Testis (tissue), 2 donors: Measurements from ENCODE around the gene UBE2G1.

Experiments
- POLR2A ChIP-seq: fragments of 450-650 bp; IDR thresholded peaks from one replicate; pipeline ENCODE4 v1.6.1; 2017; ENCODE audit warnings: antibody characterized with exemption, mild to moderate bottlenecking, moderate library complexity
- TF ChIP-seq, protein P1 (sequence below), 3 experiments: fragments of 450-650 bp in 2 of 3; fragments of 200-600 bp in 1 of 3; sonication (generic) in 1 of 3; IDR thresholded peaks; one replicate each; pipeline ENCODE4 v1.5.1; 2016 to 2019; ENCODE audit warnings: antibody characterized with exemption in 3 of 3, mild to moderate bottlenecking in 2 of 3, moderate library complexity in 1 of 3

- TF ChIP-seq POLR2A, result no peak
- TF ChIP-seq, protein P1, sequence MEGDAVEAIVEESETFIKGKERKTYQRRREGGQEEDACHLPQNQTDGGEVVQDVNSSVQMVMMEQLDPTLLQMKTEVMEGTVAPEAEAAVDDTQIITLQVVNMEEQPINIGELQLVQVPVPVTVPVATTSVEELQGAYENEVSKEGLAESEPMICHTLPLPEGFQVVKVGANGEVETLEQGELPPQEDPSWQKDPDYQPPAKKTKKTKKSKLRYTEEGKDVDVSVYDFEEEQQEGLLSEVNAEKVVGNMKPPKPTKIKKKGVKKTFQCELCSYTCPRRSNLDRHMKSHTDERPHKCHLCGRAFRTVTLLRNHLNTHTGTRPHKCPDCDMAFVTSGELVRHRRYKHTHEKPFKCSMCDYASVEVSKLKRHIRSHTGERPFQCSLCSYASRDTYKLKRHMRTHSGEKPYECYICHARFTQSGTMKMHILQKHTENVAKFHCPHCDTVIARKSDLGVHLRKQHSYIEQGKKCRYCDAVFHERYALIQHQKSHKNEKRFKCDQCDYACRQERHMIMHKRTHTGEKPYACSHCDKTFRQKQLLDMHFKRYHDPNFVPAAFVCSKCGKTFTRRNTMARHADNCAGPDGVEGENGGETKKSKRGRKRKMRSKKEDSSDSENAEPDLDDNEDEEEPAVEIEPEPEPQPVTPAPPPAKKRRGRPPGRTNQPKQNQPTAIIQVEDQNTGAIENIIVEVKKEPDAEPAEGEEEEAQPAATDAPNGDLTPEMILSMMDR (IDR thresholded peaks at IDR 0.05), result no peak
Measured at GRCh38 chr17:4221899-4222659, 144.4 kb downstream of the UBE2G1 start.
